NOMO-1 treated with dmso at 0.1 percent for 144 hours (cell line): ENCODE data around the gene ARHGEF35.
"Not testable (repeated sequence)": the region's sequence is repeated elsewhere in the genome, so short reads cannot be mapped to it uniquely, and the experiment has no call there.

Experiments used
- DNase-seq: peaks from one replicate; lab custom pipeline; 2025; ENCODE audit not compliant: unreplicated experiment; lab: John Stamatoyannopoulos, UW

ARHGEF35 gene

GRCh38 chr7:144179165-144179479 is 16.5 kb downstream of the ARHGEF35 start:
- DNase-seq: not testable (repeated sequence)

GRCh38 chr7:144178380-144179164 is 17.1 kb downstream of the ARHGEF35 start:
- DNase-seq: not testable (repeated sequence)

- no peak for DNase-seq
Measured at GRCh38 chr7:144174613-144175012, 21.0 kb downstream of the ARHGEF35 start.

- not testable (repeated sequence) for DNase-seq
Measured at GRCh38 chr7:144171594-144172350, 23.9 kb downstream of the ARHGEF35 start.

- no peak for DNase-seq
Measured at GRCh38 chr7:144164784-144165183, 30.8 kb downstream of the ARHGEF35 start.

- DNase-seq: no peak
Measured at GRCh38 chr7:144158861-144159260, 36.8 kb downstream of the ARHGEF35 start.

- DNase-seq: no peak
Measured at GRCh38 chr7:144148224-144148827, 47.3 kb downstream of the ARHGEF35 start.

DNA sequence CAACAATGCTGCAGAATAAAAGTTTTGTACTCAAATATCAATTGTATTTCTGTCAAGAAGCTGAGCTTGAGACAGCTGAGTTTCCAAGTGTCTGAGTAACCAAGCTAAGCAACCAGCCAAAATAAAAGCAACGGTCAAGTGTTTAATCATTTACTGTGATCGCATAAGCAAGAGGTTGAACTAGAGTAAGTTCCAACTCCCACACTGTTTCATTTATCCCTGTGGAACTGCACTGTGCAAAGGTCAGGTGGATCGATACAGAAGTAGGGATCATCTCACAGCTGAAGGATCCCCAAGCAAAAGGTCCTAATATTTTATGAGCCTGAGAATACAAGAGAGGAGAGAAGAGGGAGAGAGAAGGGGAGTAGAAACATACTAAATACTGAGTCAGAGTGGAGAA is 51.2 kb downstream of the ARHGEF35 start:
- no peak for DNase-seq

GRCh38 chr7:144142187-144142586 is 53.4 kb downstream of the ARHGEF35 start:
- no peak for DNase-seq

- no peak for DNase-seq
Measured at GRCh38 chr7:144137501-144137900, 58.1 kb downstream of the ARHGEF35 start.
